Midbrain (tissue), 1 donor: ENCODE measurements around the gene AJM1.

Source experiments
- DNase-seq: peaks from one replicate; lab custom pipeline; 2025; lab: John Stamatoyannopoulos, UW

AJM1 gene

DNA sequence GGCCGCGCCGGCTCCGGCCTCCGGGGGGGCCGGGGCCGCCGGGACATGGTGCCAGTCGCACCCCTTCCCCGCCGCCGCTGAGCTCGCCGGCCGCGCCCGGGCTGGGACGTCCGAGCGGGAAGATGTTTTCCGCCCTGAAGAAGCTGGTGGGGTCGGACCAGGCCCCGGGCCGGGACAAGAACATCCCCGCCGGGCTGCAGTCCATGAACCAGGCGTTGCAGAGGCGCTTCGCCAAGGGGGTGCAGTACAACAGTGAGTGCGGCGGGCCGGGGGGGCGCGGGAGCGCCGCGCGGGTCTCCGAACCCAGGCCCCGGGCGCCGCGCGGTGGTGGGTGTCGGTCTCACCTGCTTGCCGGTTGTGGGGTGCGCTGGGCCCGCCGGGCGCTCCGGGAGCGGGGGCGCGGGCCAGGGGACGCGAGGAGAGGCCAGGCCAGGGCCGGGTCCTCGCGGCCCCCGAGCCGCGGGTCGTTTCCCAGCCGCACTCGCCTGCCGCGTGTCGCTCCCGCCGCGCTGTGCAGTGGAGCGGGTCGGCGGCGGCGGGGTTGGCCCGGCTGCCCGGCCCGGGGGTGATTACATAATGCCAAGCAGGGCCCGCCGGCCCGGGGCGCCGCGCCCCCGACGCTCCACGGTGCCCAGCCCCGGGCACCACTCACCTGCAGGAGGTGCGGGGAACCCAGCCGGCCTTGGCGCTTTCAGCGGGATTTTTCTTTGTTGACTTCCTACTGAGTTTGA is 34.0 kb upstream of the AJM1 start:
- peak; percentile 37 for DNase-seq

DNA sequence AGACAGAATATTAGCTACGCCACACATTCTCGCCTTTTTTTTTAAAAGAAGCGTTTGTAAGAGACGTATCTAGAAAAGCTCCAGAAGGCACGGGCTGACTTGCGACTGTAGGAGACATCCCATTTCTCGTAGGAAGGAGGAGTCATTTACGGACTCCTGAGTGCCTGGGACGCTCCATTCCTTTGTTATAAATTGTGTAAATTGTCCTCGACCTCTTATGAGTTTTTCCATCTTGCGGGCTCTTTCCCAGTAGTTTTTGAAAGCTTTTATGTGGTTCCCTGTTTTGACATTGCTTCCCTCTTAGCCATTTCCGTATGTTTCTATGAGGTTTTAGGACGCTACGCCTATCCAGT is 33.5 kb upstream of the AJM1 start:
- no peak for DNase-seq

GRCh38 chr9:136814725-136815421 is 27.4 kb upstream of the AJM1 start:
- DNase-seq = no peak

DNA sequence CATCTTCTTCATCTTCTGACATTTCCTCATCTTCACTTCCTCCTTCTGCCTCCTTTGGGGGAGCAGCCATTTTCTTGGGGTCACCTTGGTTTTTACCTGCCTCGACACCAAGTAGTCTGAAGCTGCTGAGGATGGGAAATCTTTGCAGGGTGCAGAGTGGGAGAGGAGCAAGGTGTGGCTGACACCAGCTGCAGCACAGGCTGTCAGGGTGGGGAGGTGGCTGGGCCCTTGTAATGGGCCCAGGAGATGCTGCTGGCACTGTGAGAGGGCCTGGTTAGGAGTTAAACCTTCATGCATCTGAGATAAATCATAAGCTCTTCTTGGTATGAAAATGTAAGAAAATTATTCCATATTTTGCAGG is 26.9 kb upstream of the AJM1 start:
- DNase-seq = no peak

- DNase-seq = no peak
Measured at GRCh38 chr9:136820971-136821825, 21.1 kb upstream of the AJM1 start.

GRCh38 chr9:136821826-136822544 is 20.3 kb upstream of the AJM1 start:
- DNase-seq = no peak

GRCh38 chr9:136823136-136824046 is 18.9 kb upstream of the AJM1 start:
- no peak for DNase-seq

DNA sequence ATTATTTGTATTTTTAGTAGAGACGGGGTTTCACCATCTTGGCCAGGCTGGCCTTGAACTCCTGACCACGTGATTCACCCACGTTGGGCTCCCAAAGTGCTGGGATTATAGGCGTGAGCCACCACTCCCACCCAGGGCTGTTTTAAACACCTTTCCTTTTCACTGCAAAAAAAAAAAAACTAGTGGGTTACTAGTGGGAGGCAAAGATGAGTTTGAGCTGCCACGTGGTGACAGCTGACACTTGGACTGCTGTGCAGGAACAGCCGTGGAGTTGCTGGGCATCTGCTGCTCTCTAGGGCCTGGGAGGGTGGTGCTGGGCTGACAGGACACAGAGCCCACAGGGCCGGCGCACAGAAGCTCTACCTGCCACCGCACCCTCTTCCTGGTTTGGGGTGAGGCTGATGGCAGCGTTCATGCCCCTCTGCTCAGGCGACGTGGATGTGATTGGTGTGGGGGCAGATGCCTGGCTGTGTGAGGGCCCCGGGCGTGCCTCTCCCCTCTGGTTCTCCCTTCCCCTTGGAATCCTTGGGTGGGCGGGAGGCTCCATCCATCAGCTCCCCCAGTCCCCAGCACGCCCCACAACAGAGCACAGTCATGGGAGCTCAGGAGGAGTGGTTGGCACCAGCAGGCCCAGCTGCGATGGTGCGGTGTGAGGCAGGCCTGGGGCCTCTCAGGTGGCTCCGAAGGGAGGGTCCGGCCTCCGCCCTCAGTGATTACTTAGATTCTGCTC is 17.6 kb upstream of the AJM1 start:
- no peak for DNase-seq

GRCh38 chr9:136825295-136826187 is 16.7 kb upstream of the AJM1 start:
- DNase-seq = no peak

DNA sequence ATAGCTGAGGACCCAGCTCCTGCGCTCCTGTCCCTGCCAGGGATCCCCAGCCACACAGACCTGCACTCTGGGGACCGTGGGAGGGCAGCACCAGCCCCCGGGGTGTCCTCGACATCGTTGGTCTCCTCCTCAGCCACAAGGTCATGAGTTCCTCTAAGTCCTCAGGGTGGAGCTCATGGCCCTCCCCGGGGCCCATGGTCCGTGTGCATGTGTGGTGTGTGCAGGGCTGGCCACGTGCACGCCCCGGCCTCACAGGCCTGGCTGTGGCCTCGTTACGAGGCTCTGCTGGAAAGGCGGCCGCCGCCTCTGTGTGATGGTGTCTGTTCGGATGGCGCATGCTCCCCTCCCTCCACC is 16.1 kb upstream of the AJM1 start:
- DNase-seq = no peak

- DNase-seq = no peak
Measured at GRCh38 chr9:136826703-136827582, 15.3 kb upstream of the AJM1 start.

- DNase-seq = no peak
Measured at GRCh38 chr9:136827794-136828473, 14.3 kb upstream of the AJM1 start.

- DNase-seq = no peak
Measured at GRCh38 chr9:136828474-136829140, 13.7 kb upstream of the AJM1 start.

GRCh38 chr9:136829412-136829811 is 12.9 kb upstream of the AJM1 start:
- no peak for DNase-seq

DNA sequence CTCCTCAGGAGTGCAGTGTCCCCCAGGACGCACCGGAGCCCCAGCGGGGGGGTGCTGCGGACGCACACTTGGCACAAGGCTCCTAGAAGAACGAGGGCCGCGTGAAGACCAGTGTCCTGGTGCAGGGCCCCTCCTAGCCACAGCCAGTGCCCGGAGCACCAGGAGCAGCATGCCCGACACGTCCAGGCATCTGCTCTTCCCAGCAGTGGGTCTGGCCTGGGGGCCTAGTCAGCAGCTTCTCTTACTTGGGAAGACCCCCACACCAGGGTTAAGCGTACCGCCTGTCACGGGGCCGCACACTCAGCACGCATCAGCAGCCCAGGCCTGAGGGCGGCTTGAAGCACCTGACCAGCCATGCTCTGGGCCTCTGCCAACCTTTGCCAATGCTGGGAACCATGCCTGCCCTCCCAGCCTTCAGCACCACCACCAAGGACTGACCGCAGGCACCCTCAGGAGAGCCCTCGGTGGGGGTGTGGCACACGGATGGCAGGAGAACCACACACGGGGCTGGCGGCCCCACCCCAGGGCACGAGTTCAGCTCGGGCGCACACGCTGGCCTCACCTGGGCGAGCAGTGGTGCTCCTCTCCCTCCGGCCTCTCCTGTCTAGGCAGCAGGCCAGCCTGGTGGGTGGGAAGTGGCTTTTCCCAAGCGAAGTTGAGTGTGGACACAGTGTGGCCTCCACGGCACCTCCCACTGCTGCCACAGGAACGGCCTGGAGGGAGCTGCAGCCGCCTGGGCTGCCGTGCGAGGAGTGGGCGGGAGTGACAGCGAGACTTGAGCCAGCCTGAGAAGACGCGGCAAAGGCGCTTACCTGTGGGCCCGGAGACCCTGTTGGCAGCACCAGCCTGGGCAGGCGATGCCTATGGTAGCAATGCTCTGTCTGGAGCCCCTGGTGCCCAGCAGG is 12.0 kb upstream of the AJM1 start:
- DNase-seq = no peak

GRCh38 chr9:136831002-136831719 is 11.1 kb upstream of the AJM1 start:
- DNase-seq = no peak
